Left forelimb (tissue), 1 donor: ENCODE results near the gene IPO9.
"Not testable (repeated sequence)": the region's sequence is repeated elsewhere in the genome, so short reads cannot be mapped to it uniquely, and the experiment has no call there.

Source experiments
- DNase-seq: peaks from one replicate; pipeline ENCODE4 v3.0.0-alpha.2; 2018; ENCODE audit warnings: low spot score

IPO9 gene

DNA sequence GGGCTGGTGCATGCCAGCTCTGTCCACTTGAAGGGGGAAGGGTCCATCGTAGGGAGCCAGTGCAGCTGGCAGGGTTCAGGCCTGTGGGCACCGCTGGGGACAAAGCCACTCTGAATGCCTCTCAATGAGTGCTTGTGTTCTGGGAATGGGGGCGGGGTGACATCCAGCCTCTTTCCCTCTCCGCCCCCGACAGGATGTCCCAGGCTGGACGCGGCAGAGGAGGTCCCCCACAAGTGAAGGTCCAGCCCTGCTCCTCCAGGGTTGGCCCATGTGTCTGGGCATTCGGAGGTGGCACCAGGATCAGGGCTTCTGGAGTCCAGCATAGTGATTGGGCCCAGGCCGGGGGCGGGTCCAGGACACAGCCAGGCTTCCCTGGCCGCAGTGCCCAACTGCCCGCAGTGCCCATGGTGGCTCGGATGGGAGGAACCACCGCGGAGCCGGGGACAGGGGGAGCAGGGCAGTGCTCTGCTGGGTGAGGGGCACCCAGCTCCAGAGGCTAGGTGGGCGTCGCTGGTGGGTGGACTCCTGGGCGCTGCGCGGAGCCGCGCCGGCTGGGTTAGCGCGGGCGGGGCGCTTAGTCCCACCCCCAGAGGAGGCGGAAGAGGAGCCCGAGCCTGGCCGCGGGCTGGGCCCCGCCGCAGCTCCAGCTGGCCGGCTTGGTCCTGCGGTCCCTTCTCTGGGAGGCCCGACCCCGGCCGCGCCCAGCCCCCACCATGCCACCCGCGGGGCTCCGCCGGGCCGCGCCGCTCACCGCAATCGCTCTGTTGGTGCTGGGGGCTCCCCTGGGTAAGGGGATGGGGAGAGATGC lies 59.5 kb downstream of the IPO9 start, which contains the start of gene SHISA4:
TSS of gene SHISA4 (plus strand) at position 617 of the 808 bp plus-strand sequence. CDS start at position 714, 97 bp downstream.
- peak; percentile 79 for DNase-seq

DNA sequence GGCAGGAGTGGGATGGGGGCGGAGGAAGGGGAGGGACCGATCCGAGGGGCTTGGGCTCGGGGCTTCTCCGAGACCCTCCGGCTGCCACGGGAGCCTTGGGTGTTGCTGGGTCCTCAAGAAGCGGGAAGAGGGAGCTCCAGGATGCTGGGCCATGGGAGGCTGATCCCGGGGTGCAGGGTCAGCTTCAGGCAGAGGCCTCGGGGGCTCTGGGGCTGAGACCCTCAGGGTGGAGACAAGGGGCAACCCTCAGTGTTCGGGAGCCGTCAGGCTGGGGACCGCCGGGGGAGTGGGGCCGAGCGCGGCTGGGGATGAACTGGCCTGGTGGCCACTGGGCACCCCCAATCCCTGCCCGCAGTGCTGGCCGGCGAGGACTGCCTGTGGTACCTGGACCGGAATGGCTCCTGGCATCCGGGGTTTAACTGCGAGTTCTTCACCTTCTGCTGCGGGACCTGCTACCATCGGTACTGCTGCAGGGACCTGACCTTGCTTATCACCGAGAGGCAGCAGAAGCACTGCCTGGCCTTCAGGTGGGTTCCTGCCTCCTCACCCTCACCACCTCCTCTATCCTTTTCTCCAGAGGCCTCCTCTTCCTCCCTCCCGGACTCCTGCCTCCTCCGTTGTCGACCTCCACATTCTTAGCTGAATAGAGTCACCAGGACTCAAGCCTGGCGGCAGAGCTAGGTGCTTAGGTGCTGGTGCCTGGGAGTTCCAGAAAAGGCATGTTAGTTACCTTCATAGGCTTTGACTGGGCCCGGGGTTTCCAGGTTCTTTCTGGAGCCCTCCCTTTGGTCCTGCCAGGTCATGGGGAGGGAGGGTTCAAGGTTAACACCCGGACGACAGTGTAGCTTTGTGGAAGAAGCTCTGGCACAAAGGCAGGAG lies 60.4 kb downstream of the IPO9 start:
- DNase-seq = no peak

DNA sequence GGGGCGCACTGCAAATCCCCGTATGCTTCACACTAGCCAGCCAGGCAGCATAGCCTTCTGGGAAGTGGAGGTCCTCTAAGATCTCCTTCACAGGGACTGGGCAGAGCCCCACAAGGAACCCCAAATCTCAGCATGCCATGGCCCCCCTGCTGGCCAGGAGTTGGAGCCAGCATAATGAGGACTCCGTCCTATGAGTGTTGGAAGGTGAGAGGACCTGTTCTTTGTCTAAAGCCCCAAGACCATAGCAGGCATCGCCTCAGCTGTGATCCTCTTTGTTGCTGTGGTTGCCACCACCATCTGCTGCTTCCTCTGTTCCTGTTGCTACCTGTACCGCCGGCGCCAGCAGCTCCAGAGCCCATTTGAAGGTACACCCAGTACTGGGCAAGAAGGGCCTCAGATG lies 61.3 kb downstream of the IPO9 start:
- no peak for DNase-seq

DNA sequence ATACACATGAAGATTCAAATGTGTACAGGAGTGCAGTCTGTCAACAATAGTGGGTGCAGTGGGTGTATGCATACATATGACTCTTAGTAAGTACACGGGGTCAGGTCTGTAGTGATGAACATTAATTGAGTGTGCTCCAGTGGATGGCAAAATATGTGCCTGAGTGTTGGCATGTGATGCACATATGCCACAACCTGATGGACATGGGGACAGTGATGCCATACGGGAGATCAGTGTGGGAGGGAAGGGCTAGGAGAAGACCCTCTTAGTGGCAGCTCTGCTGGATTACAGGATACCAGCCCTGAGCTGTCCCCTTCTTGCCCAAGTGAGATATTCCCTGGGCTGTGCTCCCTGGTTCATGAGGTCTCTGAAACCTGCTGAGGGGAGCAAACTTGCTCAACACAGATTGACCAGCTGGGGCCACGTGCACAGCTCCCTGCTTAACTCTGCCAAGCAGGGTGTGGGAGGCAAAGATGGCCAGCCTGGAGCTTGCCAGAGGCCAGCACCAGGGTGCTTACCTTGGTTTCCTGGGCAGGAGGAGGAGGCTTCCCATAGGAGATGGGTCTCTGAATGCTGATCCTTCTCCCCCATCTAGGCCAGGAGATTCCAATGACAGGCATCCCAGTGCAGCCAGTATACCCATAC lies 62.0 kb downstream of the IPO9 start:
- no peak for DNase-seq

DNA sequence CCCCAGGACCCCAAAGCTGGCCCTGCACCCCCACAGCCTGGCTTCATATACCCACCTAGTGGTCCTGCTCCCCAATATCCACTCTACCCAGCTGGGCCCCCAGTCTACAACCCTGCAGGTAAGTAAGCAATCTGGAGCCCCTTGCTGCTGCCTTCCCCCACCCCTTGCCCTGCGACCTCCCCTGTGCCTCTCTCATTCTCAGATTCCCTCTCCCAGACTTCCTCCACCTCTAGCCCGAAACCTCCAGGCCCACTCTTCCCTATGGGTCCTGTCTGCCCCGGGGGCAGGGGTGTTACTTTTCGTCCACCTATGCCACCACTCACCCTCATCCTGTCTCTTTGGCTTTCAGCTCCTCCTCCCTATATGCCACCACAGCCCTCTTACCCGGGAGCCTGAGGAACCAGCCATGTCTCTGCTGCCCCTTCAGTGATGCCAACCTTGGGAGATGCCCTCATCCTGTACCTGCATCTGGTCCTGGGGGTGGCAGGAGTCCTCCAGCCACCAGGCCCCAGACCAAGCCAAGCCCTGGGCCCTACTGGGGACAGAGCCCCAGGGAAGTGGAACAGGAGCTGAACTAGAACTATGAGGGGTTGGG lies 62.6 kb downstream of the IPO9 start:
- no peak for DNase-seq

DNA sequence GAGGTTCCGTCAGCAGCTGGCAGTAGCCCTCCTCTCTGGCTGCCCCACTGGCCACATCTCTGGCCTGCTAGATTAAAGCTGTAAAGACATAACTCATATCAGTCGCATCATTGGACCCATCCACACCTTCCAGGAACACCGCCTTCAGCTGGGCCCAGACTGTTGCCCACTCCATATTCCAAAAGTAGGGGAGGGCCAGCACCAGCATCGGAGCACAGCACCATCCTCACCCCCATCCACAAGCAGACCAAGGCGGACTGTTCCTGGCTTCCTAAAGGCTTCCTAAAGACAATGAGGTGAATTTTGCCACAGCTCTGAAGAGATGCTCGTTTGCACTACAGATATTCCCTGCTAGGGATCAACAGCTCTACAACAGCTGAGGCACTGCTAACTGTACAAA lies 63.3 kb downstream of the IPO9 start:
- no peak for DNase-seq

DNA sequence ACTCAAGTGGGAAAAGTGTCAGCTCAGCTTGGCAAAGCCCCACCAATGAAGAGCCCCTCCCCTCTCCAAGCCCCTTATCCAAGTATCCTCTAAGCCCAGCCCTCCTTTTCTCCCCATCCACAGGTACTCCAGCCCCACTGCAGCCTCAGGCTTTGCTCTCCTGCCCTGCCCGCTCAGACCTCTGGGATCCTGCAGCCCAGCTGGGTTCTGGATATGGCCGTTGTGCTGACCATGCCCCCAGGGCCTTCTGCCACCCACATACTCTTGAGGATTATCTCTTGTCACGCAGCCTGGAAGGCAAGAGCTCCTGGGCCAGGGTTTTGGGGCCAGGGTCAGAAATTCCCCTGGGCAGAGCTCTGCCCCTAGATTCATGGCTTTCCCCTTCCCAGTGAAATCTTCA lies 64.5 kb downstream of the IPO9 start:
- no peak for DNase-seq

DNA sequence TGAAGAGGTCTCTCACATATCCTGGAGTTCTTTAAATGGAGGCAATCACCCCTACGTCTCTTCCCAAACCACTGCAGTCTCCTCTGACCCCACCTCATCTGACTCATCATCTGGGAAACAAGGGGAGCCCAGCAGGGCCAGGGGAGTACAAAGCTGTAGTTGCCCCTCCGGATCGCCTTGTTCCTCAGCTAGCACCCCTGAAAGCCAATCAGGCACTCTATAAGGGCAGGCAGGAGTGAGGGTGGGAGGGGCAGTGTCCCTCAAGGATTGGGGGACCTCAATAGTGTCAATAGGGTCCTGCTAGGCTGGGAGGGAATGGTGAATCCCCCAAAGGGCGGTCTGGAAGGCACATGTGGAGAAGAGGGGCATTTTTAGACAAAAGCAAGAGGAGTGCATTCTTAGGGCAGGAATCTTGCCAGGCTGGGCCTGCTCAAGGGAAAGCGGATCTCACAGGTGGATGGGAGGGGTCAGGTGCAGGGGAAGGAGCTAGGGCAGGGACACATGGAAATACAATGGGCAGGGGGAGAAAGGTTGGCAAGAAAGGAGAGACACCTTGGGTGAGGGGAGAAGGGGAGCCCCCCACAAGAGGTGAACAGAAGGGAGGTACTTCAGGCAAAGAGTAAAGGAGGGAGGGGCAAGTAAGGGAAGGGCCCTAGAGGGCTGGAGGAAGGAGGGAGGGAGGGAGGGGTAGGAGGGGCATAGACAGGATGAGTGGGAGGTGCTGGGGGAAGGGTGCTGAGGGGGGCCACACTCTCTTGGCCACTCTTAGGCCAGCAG lies 65.6 kb downstream of the IPO9 start:
- no peak for DNase-seq

DNA sequence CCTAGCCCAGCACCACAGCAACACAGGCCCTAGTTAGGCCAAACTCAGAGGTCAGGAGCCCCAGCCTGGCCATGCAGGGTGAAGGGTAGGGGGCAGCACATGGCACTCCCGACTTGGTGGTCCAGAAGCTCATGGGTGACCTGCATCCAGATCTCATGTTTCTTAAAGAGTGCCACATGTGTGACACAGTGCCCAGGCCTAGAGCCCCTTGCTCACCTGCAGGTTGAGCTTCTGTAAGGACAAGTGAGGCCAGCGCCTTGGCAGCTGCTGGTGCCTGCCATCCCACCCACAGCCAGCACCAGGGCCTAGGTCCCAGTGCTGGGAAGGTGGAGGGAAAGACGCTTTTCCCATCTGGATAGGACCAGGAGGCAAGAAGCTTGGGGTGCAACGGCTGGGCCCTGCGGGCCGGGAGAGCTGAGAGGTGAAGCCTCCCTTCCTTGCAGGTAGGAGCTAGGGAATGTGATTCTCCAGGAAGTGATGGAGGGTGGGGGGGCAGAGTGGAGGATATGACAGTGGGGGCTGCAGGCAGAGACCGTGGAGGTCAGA lies 66.2 kb downstream of the IPO9 start:
- DNase-seq = no peak

DNA sequence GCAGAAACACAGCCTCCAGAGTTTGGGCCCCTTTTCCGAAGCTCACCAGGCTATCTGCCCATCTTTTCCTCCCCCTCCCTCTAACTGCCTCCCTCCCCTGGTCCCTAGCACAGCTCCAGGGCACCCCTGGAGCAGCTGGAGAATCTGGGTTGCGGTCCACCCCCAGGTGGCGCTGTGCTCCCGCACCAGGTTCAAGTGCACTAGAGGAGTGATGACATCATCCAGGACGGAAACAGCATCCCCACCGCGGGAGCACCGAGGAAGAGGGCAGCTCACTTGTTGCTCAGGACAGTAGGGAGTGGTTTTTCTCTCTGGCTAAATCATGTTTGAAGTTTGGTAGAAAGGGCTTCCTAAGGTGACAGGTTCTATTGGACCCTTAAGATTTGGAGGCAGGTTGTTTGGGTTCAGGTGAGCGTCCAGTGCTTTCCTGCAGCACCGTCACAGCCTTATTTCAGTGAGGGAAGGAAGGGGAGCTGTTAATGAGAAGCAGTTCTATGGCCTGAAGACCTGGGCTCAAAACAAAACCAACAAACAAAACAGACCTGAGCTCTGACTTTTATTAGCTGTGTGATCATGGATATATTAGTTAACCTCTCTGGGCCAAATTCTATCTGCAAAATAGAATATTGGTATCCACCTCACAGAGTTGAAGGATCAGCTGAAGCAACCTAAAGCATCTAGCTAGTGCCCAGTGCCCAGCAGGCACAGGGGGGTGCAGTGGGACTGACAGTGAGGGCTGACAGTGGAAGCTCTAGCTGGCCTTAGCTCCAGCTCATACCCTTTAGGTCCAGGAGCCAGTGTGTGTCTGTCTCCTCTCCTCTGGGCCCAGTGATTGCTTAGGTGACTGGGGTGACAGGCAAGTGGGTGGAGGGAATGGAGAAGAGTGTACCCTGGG lies 67.2 kb downstream of the IPO9 start:
- DNase-seq = peak; percentile 86

DNA sequence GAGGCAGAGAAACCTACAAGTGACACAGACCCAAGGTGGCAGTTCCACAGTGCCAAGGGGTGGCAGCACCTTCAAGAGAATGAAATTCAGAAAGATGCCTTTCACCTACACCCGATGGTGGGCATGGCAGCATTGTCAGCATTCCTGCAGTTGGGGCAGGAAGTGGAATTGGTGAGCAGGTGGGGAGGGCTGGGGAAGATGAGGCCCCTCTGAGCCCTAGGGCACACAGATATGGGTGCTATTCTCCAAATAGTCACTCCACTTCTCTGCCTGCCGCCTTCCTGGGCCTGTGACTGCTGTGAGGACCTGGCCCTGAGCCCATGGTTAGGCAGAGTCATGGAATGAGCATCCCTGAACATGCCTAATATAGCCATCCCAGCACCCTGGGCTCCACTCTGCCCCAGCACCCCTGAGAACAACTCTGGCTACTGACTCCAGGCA lies 68.0 kb downstream of the IPO9 start:
- no peak for DNase-seq

DNA sequence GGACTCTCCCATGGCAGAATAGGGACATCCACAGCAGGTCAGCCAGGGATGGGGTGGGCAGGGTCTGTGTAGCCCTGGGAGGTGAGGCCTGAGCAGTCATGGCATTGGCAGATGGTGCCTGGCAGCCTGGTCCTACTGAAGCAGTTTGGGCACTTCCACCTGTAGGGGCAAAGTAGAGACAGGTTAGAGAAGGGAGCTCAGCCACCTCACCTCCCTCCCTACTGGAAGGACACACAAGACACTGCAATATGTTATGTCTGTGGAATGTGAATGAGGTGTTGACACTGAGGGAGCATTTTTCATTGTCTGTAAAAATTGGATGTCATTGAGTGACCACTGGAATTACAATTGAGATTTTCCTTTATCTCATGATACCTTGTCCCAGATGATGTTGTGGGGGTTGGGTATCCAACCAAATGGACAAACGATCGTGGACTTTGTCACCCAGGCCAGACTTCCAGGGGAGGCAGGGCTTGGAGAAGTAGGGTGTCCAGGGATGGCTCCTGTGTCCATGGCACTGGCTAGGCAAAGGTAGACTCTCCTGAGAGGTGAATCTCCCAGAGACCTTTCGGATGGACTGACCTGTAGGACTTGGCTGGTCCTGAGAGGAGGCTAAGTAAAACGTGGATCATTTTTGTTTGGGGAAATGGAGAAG lies 69.4 kb downstream of the IPO9 start:
- DNase-seq = no peak

DNA sequence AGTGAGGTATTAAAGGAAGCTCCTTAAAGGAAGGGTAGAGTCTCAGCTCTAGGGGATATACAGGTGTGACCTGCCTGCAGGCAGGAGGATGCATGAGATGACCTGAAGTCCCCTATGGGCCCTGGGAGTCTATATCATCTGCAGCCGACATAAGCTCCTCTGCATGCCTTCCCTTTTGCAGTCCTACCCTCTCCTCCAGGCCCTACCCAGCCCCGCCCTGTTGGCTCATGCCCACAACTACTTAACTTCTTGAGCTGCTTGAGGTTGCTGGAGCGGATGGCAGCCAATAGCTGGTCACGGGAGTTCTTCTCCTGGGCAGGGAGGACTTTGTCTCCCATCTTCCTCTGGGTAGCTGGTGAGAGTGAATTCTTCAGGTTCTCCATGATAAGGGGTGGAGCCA lies 70.0 kb downstream of the IPO9 start:
- DNase-seq = no peak

DNA sequence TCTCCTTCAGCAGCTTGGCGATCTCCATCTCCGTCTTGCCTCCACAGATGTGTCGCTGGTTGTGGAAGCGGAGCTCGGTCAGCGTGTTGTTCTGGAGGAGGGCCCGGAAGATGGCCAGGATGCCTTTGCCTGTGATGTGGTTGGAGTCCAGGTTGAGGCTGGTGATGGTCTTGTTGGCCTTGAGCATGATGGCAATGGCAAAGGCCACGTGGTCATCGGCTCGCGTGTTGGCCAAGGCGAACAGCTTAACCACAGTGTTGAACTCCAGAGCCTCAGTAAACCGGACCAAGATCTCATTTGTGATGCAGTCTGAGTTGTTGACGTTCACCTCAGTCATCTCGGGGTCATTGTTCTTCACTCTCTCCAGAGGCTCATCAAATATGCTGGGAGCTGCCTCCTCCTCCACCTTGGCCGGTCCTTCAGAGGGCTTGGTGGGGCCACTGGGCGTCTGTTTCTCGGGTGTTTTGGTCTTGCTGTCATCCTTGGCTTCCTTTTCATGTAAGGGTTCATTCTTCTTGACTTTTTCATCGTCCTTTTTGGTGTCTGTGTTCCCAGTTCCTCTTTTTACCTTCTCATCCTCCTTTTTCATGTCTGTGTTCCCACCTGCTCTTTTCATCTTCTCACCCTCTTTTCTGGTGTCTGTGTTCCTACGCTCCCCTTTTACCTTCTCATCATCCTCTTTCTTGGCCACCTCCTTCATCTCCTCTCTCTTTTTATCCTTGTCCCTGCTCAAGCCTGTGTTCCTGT lies 70.9 kb downstream of the IPO9 start:
- DNase-seq = no peak

DNA sequence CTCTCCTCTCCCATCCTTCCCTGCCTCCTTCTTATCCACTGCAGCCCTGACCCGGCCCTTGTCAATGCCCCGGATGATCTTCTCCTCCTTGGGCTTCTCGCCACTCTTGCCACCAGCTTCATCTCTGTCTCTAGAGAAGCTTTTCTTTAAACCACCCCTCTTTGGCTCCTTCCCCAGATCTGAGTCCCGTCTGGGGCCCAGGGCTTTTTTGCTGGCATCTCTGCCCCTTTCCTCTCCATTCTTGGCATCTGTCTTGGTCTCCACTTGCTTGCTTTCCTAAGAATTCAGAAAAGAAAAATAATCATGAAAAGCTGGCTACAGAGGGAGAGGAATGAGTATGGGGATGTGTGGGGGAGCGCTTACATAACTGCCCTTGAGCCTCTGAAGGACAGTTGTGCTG lies 71.5 kb downstream of the IPO9 start:
- no peak for DNase-seq

DNA sequence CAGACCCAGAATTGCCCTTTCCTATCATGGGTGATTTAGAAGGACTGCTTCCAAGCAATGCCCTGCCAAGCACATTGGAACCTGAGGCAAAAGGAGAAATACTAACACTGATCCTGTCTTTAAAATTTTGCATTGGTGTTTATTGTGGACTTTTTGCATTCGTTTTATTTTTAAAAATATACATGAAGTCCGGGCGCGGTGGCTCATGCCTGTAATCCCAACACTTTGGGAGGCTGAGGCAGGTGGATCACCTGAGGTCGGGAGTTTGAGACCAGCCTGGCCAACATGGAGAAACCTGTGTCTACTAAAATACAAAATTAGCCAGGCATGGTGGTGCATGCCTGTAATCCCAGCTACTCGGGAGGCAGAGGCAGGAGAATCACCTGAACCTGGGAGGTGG lies 72.1 kb downstream of the IPO9 start:
- DNase-seq = not testable (repeated sequence)

DNA sequence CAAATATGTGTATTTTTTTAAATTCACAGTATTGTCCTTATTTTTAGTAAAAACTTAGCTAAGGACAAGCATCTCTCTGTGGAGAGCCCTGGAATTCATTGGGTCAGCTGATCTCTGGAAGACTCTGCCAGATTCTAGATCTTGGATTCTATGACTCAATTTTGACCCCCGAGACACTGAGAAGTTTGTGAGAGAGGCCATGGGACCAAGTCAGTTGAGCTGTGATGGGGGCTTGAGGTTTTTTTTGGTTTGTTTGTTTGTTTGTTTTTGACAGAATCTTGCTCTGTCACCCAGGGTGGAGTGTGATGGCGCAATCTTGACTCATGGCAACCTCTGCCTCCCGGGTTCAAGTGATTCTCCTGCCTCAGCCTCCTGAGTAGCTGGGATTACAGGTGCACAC lies 73.2 kb downstream of the IPO9 start:
- DNase-seq = no peak

DNA sequence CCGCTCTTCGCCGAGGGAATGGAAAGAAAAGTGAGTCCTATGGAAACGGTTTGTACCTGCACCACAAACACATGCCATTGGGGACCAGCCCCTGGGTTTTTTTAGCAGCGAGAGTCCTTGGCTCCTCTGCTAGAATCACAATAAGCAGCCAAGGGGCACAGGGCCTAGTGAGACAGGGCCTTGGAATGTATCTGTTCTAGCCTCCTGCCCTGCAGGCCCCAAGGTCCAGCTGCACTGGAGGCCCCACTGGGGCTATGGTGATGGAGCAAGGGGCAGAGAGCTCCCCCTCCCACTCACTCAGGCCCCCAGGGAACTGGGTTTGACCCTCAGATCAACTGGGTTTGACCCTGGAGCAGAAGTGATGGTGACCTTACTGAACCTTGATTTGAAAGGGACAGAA lies 74.2 kb downstream of the IPO9 start:
- DNase-seq = no peak

DNA sequence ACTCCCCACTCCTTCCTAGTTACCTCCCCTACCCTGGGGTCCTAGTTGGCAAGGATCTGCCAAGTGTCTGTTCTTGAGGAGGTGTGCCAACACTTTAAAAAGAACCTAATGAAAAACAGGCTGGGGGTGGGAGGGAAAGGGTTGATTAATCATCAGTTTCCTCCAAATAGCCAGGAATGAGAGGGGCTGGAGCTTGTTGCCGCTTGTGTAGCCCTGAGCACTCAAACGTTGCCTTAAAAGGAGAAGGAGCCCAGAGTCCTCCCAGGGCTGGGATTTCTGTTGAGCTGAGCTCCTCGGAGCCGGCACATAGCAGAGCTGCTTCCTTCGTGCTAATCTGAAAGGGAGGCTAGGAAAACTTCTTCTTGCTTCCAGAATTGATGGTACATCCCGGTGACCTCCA lies 75.6 kb downstream of the IPO9 start:
- DNase-seq = no peak
